Mesendoderm (in vitro differentiated cells): ENCODE measurements around the gene SIRPB2.

Experiments
- DNase-seq: peaks from one replicate; pipeline ENCODE4 v3.0.0; 2013
- H2AK5ac ChIP-seq: 2 replicates; pipeline ENCODE4 v1.6.1; 2013; ENCODE audit warnings: low read length, inconsistent platforms
- H2BK120ac ChIP-seq: 2 replicates; pipeline ENCODE4 v1.6.1; 2013; ENCODE audit warnings: low read depth, mild to moderate bottlenecking, low read length, moderate library complexity, mixed read lengths
- H2BK15ac ChIP-seq: replicated peaks from 2 replicates; pipeline ENCODE4 v1.6.1; 2013; ENCODE audit warnings: low read depth, mild to moderate bottlenecking, moderate library complexity
- H2BK5ac ChIP-seq: 2 replicates; pipeline ENCODE4 v1.6.1; 2013; ENCODE audit warnings: low read length, inconsistent platforms
- H3K18ac ChIP-seq: 2 replicates; pipeline ENCODE4 v1.6.1; 2013; ENCODE audit warnings: mild to moderate bottlenecking, low read length, mixed read lengths
- H3K23ac ChIP-seq: one replicate; pipeline ENCODE4 v1.6.1; 2013; ENCODE audit warnings: low read length
- H3K27ac ChIP-seq: 2 replicates; pipeline ENCODE4 v1.5.1; 2013; ENCODE audit warnings: low read depth, mild to moderate bottlenecking, inconsistent platforms, low read length, moderate library complexity
- H3K27me3 ChIP-seq: 2 replicates; pipeline ENCODE4 v1.6.1; 2013; ENCODE audit warnings: low read length, control low read depth, mild to moderate bottlenecking, inconsistent platforms; ENCODE audit not compliant: insufficient read depth, poor library complexity
- H3K36me3 ChIP-seq: 2 replicates; pipeline ENCODE4 v1.6.1; 2013; ENCODE audit warnings: low read length, inconsistent platforms; ENCODE audit not compliant: control insufficient read depth, insufficient read depth
- H3K4ac ChIP-seq: one replicate; pipeline ENCODE4 v1.6.1; 2013; ENCODE audit warnings: low read depth, mild to moderate bottlenecking, low read length, moderate library complexity
- H3K4me1 ChIP-seq: 2 replicates; pipeline ENCODE4 v1.6.1; 2013; ENCODE audit warnings: low read depth, low read length, inconsistent platforms; ENCODE audit not compliant: control insufficient read depth
- H3K4me2 ChIP-seq: 2 replicates; pipeline ENCODE4 v1.6.1; 2013; ENCODE audit warnings: low read length
- H3K4me3 ChIP-seq: 2 replicates; pipeline ENCODE4 v1.5.1; 2013; ENCODE audit warnings: mild to moderate bottlenecking, low read length
- H3K56ac ChIP-seq: one replicate; pipeline ENCODE4 v1.6.1; 2013; ENCODE audit warnings: low read length
- H3K79me1 ChIP-seq: 2 replicates; pipeline ENCODE4 v1.6.1; 2013; ENCODE audit warnings: low read length, inconsistent platforms
- H3K79me2 ChIP-seq: 2 replicates; pipeline ENCODE4 v1.6.1; 2013; ENCODE audit warnings: mild to moderate bottlenecking, low read length; ENCODE audit not compliant: control insufficient read depth, insufficient read depth
- H3K9ac ChIP-seq: 2 replicates; pipeline ENCODE4 v1.6.1; 2013; ENCODE audit warnings: low read length, inconsistent platforms
- H4K5ac ChIP-seq: one replicate; pipeline ENCODE4 v1.6.1; 2013; ENCODE audit warnings: low read length
- H4K8ac ChIP-seq: one replicate; pipeline ENCODE4 v1.6.1; 2013; ENCODE audit warnings: low read depth, mild to moderate bottlenecking, control low read depth, low read length, moderate library complexity
- WGBS: extraction: QIAGEN DNeasy Blood & Tissue Kit; methylation state at CpG from one replicate; pipeline ENCODE4 v1.1.7; 2013; ENCODE audit warnings: low lambda C conversion rate, missing lambda C conversion rate; ENCODE audit not compliant: insufficient coverage; ENCODE audit errors: extremely low coverage; 5-methylcytosine and 5-hydroxymethylcytosine counted together

Gene SIRPB2

DNA sequence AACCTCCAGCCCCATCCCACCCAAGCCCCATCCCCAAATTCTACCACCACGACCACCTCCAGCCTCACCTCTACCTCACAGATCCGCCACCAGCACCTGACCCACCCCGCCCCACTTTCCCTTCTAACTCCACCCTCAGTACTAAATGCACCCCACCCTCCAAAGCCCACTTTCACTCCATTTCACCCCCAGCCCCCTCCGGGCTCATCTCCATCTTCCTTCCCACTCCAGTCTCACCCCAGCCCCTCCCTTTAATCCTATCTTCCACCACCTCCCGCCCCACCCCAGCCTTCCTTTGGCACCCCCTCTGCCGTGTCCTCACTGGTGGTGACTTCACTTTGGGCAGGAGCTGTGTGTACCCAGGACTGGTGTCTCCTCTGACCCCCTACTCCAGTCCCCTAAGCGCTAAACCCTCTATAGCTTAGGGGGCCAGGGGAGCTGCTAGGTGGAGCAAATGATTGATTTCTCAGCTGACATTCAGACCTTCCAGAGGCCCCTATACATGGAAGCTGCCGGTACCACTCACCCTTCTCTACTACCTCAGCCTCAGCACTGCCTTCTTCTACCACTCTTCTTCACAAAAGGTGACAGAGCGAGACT lies 21.8 kb downstream of the SIRPB2 start:
- no peak overlapping the region for H4K8ac ChIP-seq
- H3K56ac ChIP-seq = no peak overlapping the region
- no peak overlapping the region for H3K18ac ChIP-seq
- no peak overlapping the region for H3K4me3 ChIP-seq
- no CpG with 5 or more reads among the region's 9 CpGs for WGBS
- no peak overlapping the region for H2BK15ac ChIP-seq
- no peaks in the 10 kb centered on the region for H3K27me3 ChIP-seq
- H2AK5ac ChIP-seq = no peak overlapping the region
- H3K79me1 ChIP-seq = peaks cover 13% of the 10 kb centered on the region
- H3K4me2 ChIP-seq = no peak overlapping the region
- peaks cover 14% of the 10 kb centered on the region for H3K79me2 ChIP-seq
- DNase-seq = no peak
- H3K23ac ChIP-seq = no peak overlapping the region
- H3K36me3 ChIP-seq = no peaks in the 10 kb centered on the region
- no peak overlapping the region for H3K27ac ChIP-seq
- H3K4me1 ChIP-seq = no peaks in the 10 kb centered on the region
- no peak overlapping the region for H3K9ac ChIP-seq
- no peak overlapping the region for H4K5ac ChIP-seq
- H3K4ac ChIP-seq = no peak overlapping the region
- H2BK120ac ChIP-seq = no peak overlapping the region
- H2BK5ac ChIP-seq = no peak overlapping the region

GRCh38 chr20:1468117-1468624 lies 23.0 kb downstream of the SIRPB2 start:
- no peaks in the 10 kb centered on the region for H3K27me3 ChIP-seq
- H4K8ac ChIP-seq = no peak overlapping the region
- no peak for DNase-seq
- H3K9ac ChIP-seq = no peak overlapping the region
- no peak overlapping the region for H4K5ac ChIP-seq
- no CpG with 5 or more reads among the region's 7 CpGs for WGBS
- H2BK5ac ChIP-seq = no peak overlapping the region
- H3K4ac ChIP-seq = no peak overlapping the region
- H3K18ac ChIP-seq = no peak overlapping the region
- no peak overlapping the region for H2BK120ac ChIP-seq
- H3K4me1 ChIP-seq = no peaks in the 10 kb centered on the region
- no peak overlapping the region for H2BK15ac ChIP-seq
- H3K4me3 ChIP-seq = no peak overlapping the region
- no peak overlapping the region for H3K4me2 ChIP-seq
- H3K56ac ChIP-seq = no peak overlapping the region
- H2AK5ac ChIP-seq = no peak overlapping the region
- H3K36me3 ChIP-seq = peaks cover 1% of the 10 kb centered on the region
- no peak overlapping the region for H3K23ac ChIP-seq
- H3K79me1 ChIP-seq = peaks cover 19% of the 10 kb centered on the region
- no peak overlapping the region for H3K27ac ChIP-seq
- H3K79me2 ChIP-seq = peaks cover 18% of the 10 kb centered on the region

DNA sequence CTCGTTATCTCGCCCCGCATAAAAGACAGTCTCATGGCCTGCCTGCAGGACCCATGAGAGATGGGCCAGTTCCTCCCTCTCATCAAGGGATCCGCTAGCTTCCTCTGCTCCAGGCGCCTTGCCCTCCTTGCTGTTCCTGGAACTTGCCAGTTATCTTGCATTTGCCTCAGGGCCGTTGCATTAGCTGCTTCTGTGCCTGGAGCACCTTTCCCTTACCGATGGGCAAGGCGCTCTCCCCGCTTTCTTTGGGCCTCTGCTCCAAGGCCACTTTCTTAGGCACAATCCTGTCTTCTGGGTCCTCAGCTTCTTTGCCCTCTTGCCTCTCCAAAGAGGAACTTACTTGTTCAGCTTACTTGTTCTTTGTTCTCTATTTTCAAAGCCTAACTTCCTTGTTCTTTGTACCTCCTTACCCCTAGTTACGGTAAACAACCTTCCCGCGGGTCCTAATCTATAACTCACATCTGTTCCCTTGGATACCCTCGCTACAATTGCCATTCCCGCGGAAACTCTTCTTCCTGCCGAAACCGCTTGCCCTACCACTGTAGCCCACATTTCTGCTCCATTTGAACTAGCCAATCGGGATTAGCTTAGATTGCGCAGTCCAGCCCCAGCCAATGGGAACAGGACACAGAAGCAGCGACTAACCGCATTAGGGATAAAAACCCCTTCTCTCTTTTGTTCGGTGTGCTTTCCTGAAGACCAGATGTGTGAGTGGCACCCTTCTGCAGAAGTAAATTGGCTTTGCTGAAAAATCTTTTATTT lies 23.7 kb downstream of the SIRPB2 start:
- Histone ChIP-seq H2BK120ac (no peak overlapping the region), H3K79me2 (peaks cover 20% of the 10 kb centered on the region), H3K56ac (no peak overlapping the region), H2BK5ac (no peak overlapping the region), H3K23ac (no peak overlapping the region), H3K4me3 (no peak overlapping the region), H3K27me3 (no peaks in the 10 kb centered on the region), H3K79me1 (peaks cover 21% of the 10 kb centered on the region), H3K27ac (no peak overlapping the region), H2BK15ac (no peak overlapping the region), H2AK5ac (no peak overlapping the region), H4K8ac (no peak overlapping the region), H4K5ac (no peak overlapping the region), H3K4me2 (no peak overlapping the region), H3K36me3 (peaks cover 2% of the 10 kb centered on the region), H3K4me1 (no peaks in the 10 kb centered on the region), H3K18ac (no peak overlapping the region), H3K4ac (no peak overlapping the region), H3K9ac (no peak overlapping the region)
- WGBS = no CpG with 5 or more reads among the region's 22 CpGs
- peak; percentile 27 for DNase-seq

DNA sequence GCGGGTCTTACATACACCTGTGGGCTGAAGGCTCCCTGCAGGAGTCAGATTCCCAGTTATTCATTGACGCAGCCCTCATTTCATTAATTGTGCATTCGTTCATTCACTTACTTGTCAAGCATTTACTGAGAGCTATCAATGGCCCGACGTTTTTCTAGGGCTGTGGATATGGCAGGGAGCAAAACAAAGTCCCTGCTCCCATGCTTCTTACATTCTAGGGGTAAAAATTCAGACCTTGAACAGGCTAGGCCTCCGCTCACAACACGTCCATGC lies 24.2 kb downstream of the SIRPB2 start:
- no CpG with 5 or more reads among the region's 7 CpGs for WGBS
- H3K18ac ChIP-seq = no peak overlapping the region
- H3K27me3 ChIP-seq = no peaks in the 10 kb centered on the region
- no peak overlapping the region for H3K27ac ChIP-seq
- H3K9ac ChIP-seq = no peak overlapping the region
- DNase-seq = no peak
- H2BK120ac ChIP-seq = no peak overlapping the region
- H2BK15ac ChIP-seq = no peak overlapping the region
- no peak overlapping the region for H3K56ac ChIP-seq
- peaks cover 23% of the 10 kb centered on the region for H3K79me1 ChIP-seq
- no peak overlapping the region for H3K4ac ChIP-seq
- H3K23ac ChIP-seq = no peak overlapping the region
- H3K4me1 ChIP-seq = no peaks in the 10 kb centered on the region
- H3K79me2 ChIP-seq = peaks cover 20% of the 10 kb centered on the region
- no peak overlapping the region for H3K4me3 ChIP-seq
- H3K36me3 ChIP-seq = peaks cover 2% of the 10 kb centered on the region
- no peak overlapping the region for H4K8ac ChIP-seq
- no peak overlapping the region for H4K5ac ChIP-seq
- no peak overlapping the region for H2BK5ac ChIP-seq
- no peak overlapping the region for H2AK5ac ChIP-seq
- no peak overlapping the region for H3K4me2 ChIP-seq

DNA sequence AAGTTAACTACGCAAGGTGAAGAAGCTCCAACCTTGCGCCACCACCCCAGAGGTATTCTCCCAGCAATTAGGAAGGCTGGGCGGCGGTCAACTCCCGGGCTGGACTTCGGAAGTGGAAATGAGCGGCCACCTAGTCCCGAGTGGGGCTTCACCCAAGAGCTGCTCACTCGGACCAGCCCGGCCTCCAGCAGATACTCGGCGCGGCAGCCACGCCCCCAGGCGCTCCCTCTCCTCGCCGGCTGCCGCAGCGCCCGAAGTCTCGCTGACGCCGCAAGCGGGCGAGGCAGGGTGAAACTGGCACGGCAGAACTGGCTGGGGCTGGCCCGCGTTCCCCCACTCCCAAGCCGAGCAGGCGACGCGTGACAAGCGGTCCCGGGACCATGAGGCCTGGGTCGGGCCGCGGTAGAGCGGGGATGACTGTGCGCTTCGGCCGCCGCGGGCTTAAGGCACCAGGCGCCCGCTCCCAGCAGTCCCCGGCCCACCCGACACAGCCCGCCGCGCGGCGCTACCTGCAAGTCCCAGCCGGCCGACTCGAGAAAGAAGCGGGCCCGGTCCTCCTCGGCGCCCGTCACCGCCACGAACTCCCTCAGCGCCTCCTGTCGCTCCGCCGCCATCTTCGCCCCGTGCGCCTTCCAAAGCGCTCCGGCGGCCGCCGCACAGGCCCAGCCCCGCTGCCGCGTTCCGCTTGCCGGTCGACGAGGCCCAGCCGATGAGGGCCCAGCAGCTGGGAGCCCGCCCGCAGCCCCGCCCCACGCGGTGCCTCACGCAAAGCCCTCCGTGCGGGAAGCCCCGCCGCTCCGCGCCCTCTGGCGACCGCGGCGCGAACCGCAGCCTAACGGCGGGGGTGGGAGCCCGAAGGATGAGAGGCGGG lies 24.8 kb downstream of the SIRPB2 start, which contains the start of gene NSFL1C:
NSFL1C (minus strand) TSS at position 639 of the 871 bp plus-strand sequence; CDS start at position 614, 25 bp downstream.
- no peak within 1 kb of the TSS for H3K4ac ChIP-seq

More for the DNA sequence above, 24.8 kb downstream of the SIRPB2 start, which contains the start of gene NSFL1C:
- Histone ChIP-seq H2BK15ac (no peak within 1 kb of the TSS), H3K79me2 (peaks cover 20% of the 10 kb centered on the region), H3K9ac (peak within 1 kb of the TSS; percentile 93), H3K18ac (peak within 1 kb of the TSS; percentile 85), H3K23ac (peak within 1 kb of the TSS; percentile 60), H2AK5ac (no peak within 1 kb of the TSS), H4K8ac (no peak within 1 kb of the TSS), H3K4me3 (peak within 1 kb of the TSS; percentile 94), H4K5ac (no peak within 1 kb of the TSS), H2BK120ac (no peak within 1 kb of the TSS), H2BK5ac (no peak within 1 kb of the TSS), H3K56ac (peak within 1 kb of the TSS; percentile 97), H3K79me1 (peaks cover 24% of the 10 kb centered on the region), H3K4me1 (no peaks in the 10 kb centered on the region), H3K4me2 (peak within 1 kb of the TSS; percentile 22), H3K27me3 (no peaks in the 10 kb centered on the region), H3K36me3 (peaks cover 2% of the 10 kb centered on the region), H3K27ac (no peak within 1 kb of the TSS)
- no CpG with 5 or more reads among the region's 104 CpGs for WGBS
- peak; percentile 95 for DNase-seq
